Natural killer cell treated with Interleukin-12 subunit alpha and Interleukin-12 subunit beta and Interleukin-15 and Interleukin-18, amount 100 ng/mL, for 72 hours (primary cell): ENCODE data around the gene NRROS. TPM values are rescaled to one million over a fixed set of nuclear protein-coding genes. Genes with fewer than 3 reads are reported as not detected.

ENCODE experiments used
- ATAC-seq, 2 donors: fragments of 150-1000 bp; cut with Tn5 transposase in 1 of 2; sonication (Bioruptor Pico), chemical (Tn5 transposase) in 1 of 2; 2 replicates each; pipeline ENCODE4 v1.10.0; 2021
- DNase-seq: peaks from one replicate; pipeline ENCODE4 v3.0.0; 2022; ENCODE audit warnings: low spot score
- H3K27ac Mint-ChIP-seq, 2 donors: 1 replicate in 1 of 2; 2 replicates in 1 of 2; pipeline ENCODE4 v1.8.0; 2022; ENCODE audit warnings: mixed read lengths in 2 of 2, mild to moderate bottlenecking in 1 of 2, moderate library complexity in 1 of 2
- H3K27me3 Mint-ChIP-seq, 2 donors: 1 replicate in 1 of 2; 2 replicates in 1 of 2; pipeline ENCODE4 v1.8.0; 2022; ENCODE audit warnings: mixed read lengths in 2 of 2
- H3K36me3 Mint-ChIP-seq: one replicate; pipeline ENCODE4 v1.8.0; 2022; ENCODE audit warnings: mixed read lengths
- H3K4me1 Mint-ChIP-seq, 2 donors: 1 replicate in 1 of 2; 2 replicates in 1 of 2; pipeline ENCODE4 v1.8.0; 2022; ENCODE audit warnings: low read depth in 2 of 2, mixed read lengths in 2 of 2, mild to moderate bottlenecking in 1 of 2
- H3K4me3 Mint-ChIP-seq: one replicate; pipeline ENCODE4 v1.8.0; 2022; ENCODE audit warnings: mixed read lengths
- H3K9me3 Mint-ChIP-seq: 2 replicates; pipeline ENCODE4 v1.8.0; 2022; ENCODE audit warnings: mixed read lengths
- total RNA-seq, 2 donors: library from RNA; stranded (reverse); gene quantifications; one replicate each; pipeline ENCODE4 v1.2.3, GENCODE V29; 2022

The NRROS gene
- total RNA-seq, 2 donors from 2014 or later, result 40.3 to 55.7 TPM

DNA sequence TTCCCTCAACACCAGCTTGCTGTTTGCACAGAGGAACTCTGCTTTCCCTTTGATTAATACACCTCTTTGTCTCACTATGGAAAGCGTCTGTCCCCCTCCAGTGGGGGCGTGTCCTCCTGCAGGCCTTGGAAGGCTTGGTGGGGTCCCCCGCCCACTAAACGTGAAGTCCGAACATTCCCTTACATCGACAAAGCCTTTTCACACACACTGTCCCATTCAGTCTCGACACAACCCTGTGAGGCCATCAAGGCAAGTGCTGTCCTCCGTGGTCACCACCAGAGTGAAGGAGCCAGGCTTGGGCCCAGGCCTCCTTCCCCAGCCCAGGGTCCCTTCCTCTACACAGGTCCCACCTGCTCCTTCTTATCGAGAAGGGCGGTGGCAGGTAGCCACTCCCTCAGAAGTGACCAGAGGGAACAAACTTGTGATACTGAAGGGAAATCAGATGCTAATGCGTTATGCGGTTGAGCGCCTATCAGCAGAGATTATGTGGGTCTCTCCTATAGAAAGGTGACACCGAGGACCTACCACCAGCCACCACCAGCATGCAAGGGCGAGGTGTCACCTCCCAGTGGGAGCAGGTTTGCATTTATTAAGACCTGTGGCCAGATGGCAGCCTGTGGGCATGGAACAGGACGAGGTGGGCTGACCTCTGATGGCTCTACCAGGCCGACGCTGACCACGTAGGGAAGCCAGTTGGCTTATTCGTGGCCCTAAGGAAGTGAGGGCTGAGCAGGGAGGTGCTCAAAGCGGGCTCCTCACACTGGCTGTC, 6.6 kb downstream of the NRROS start:
- no peak for DNase-seq
- H3K9me3 Mint-ChIP-seq, result no peaks in the 10 kb centered on the region
- H3K36me3 Mint-ChIP-seq, result no peaks in the 10 kb centered on the region
- peaks cover 65 to 66% of the 10 kb centered on the region in 2 donors for H3K4me1 Mint-ChIP-seq
- no peak for ATAC-seq
- H3K27me3 Mint-ChIP-seq, result no peaks in the 10 kb centered on the region
- peak overlapping the region; percentile 94 to 96 for H3K27ac Mint-ChIP-seq
- H3K4me3 Mint-ChIP-seq, result peak overlapping the region; percentile 79

DNA sequence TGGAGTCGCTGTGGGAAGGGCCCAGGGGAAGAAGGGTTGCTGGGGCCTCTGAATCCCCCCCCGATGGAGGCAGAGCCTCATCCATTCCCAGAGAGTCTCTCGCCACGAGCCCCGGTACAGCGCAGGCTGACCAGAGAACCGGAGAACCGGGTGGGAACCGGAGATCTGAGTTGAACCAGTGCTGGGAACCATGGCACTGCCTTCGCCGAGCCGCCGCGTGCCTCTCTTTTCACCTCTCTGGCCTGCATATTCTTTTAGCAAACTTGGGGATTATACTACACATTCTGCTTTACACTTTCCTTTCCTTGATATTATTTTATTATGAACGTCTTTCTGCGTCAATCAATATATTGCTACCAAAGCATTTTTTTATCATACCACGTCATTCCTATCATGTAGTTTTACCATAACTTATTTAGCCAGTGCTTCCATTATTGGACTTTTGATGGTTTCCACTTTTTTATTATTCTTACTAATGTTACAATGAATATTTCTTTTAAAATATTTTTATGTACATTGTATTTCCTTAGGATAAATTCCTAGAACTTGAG, 7.2 kb downstream of the NRROS start:
- no peaks in the 10 kb centered on the region for H3K9me3 Mint-ChIP-seq
- no peak for DNase-seq
- no peak for ATAC-seq
- H3K27ac Mint-ChIP-seq, result peak overlapping the region; percentile 94 to 96
- H3K4me1 Mint-ChIP-seq, result peaks cover 64 to 68% of the 10 kb centered on the region in 2 donors
- H3K27me3 Mint-ChIP-seq, result no peaks in the 10 kb centered on the region
- no peaks in the 10 kb centered on the region for H3K36me3 Mint-ChIP-seq
- peak overlapping the region; percentile 28 for H3K4me3 Mint-ChIP-seq

DNA sequence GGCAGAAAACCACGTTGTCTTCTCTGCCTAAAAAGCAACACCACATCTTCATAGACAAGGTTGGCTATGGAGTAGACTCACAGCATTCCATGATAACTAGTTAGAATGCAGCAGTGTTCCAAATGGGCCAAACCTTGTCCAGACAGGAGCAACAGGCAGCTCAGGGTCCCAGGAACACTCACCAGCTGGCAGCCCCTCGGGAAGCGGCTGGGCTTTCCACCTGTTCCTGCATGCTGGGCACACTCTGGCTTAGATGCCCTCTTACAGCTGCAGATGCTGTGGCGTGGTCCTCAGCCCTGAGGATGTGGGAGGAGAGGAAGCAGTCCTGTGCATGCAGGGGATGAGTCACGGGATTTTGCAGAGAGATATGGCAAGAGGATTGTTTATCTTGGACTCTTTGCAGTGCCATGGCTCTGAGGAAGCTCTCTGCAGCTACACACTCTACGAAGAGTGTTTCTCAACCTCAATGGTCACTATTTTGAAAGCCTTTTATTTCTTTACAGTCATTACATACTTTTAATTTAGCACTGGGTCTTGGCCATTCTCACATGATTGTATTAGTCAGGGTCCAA, 11.3 kb downstream of the NRROS start:
- Mint-ChIP-seq H3K9me3 (no peaks in the 10 kb centered on the region), H3K4me1 (peaks cover 37 to 52% of the 10 kb centered on the region in 2 donors), H3K36me3 (no peaks in the 10 kb centered on the region), H3K4me3 (peak overlapping the region; percentile 21), H3K27ac (peak overlapping the region; percentile 63 to 76), H3K27me3 (no peaks in the 10 kb centered on the region)
- ATAC-seq (peak; percentile 60), DNase-seq (no peak)

DNA sequence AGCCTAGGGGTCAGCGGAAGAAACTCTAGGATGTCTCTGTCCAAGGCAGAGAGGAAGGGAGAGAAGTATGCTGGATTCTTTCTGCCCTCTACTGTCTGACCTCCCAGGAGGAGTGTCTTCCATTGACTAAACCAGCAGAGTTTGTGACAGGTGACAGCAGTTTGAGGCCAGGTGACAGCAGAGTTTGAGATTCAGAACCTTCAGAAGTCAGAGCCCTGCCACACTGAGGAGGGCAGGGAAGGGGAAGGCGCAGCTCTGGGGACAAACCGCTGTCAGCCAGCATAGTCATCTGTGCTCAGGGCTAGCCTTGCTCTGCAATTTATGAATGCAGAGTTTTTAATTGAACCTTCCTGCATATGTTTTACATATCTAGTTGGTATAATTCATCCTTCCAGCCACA, 12.3 kb downstream of the NRROS start:
- H3K4me1 Mint-ChIP-seq, result peaks cover 29 to 49% of the 10 kb centered on the region in 2 donors
- no peak overlapping the region for H3K4me3 Mint-ChIP-seq
- DNase-seq (no peak), ATAC-seq (peak in 1 of 2 donors; percentile 13)
- H3K27me3 Mint-ChIP-seq, result no peaks in the 10 kb centered on the region
- no peaks in the 10 kb centered on the region for H3K9me3 Mint-ChIP-seq
- peak overlapping the region in 1 of 2 donors; percentile 76 for H3K27ac Mint-ChIP-seq
- H3K36me3 Mint-ChIP-seq, result no peaks in the 10 kb centered on the region

DNA sequence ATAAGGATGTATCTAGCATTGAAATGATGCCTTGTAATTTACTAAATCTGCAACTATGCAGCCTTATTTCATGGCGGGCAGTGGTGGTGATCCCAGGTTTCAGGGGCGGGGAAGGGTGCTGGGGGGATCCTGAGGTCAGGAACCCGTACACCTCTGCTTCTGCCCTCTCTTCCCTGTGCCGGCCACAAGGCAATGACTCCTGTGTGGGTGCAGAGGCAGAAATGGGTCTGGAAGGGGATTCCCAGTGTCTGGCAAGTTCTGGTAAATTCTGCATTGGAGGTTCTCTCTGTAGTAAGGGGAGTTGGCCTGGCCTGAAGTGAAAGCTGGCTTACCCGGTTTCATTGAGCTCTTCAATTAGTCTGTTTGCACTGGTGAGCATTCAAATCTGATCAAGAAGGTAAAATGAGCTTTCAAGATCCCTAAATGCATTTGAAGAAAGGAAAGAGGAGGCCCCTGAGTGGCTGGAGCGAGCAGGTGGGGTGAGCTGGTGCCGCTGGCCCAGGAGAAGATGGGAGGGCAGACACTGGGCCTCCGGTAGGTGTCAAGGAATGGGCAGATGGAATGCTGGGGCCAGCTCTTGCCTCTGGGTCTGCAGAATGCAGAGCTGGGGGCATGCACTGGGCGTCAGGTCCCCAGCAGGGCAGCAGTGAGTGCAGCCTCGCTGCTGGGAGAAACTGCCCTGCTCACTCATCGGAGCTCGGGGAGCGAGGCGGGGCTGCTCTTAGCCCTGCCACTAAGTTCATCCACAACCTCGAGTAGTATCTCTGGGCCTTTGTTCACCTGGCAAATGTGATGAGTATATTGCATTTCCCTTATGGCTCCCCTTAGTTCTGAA, 13.7 kb downstream of the NRROS start:
- no peaks in the 10 kb centered on the region for H3K36me3 Mint-ChIP-seq
- peaks cover 24 to 47% of the 10 kb centered on the region in 2 donors for H3K4me1 Mint-ChIP-seq
- H3K27me3 Mint-ChIP-seq, result no peaks in the 10 kb centered on the region
- DNase-seq, result no peak
- no peaks in the 10 kb centered on the region for H3K9me3 Mint-ChIP-seq
- peak in 1 of 2 donors; percentile 26 for ATAC-seq
- H3K27ac Mint-ChIP-seq, result peak overlapping the region; percentile 24 to 76
- H3K4me3 Mint-ChIP-seq, result no peak overlapping the region

DNA sequence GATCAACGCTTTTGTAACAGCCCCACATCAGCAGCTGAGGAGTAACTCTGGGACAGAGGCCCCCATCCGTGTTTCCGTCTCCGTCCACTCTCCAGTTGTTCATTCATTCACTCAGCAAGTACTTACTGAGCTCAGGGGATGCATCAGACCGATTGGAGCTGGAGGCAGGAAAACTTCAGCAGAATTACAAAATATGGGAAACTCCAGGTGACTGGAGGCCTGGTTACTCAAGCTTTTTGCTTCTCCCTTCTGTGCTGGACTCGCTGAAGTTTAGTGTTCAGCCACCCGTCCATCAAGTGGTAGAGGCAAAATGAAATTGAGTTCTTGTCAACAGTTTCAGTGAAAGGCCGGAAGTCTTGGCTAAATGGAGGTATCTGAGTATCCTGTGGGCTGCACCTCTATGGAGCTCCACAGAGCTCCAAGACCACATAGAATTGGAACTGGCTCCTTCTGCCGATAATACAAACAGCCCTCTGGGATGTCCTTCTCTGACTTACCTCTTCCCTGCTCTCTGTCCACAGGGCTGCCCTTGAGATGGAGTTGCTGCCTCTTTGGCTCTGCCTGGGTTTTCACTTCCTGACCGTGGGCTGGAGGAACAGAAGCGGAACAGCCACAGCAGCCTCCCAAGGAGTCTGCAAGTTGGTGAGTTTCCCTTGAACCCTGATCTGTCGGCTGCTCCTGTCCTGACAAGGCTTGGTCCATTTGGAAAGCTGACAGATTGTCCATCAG, 14.7 kb downstream of the NRROS start:
- Mint-ChIP-seq H3K4me1 (peaks cover 24 to 39% of the 10 kb centered on the region in 2 donors), H3K27me3 (no peaks in the 10 kb centered on the region), H3K9me3 (no peaks in the 10 kb centered on the region), H3K27ac (peak overlapping the region; percentile 24 to 76), H3K36me3 (no peaks in the 10 kb centered on the region), H3K4me3 (no peak overlapping the region)
- ATAC-seq (no peak), DNase-seq (no peak)

DNA sequence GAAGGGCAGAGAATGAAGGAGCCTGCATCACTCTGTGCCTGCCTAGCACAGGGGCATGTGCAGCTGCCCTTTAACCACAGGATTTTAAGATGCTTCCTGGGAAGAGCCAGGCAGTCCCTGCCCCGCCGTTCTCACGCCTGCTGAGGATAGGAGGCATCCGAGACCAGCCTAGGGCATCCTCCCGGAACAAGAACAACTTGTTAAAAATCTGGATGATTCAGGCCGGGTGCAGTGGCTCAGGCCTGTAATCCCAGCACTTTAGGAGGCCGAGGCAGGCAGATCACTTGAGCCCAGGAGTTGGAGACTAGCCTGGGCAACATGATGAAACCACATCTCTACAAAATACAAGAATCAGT, 15.2 kb downstream of the NRROS start:
- Mint-ChIP-seq H3K27ac (peak overlapping the region in 1 of 2 donors; percentile 76), H3K9me3 (no peaks in the 10 kb centered on the region), H3K36me3 (no peaks in the 10 kb centered on the region), H3K27me3 (no peaks in the 10 kb centered on the region), H3K4me1 (peaks cover 24 to 38% of the 10 kb centered on the region in 2 donors), H3K4me3 (no peak overlapping the region)
- ATAC-seq (no peak), DNase-seq (no peak)

DNA sequence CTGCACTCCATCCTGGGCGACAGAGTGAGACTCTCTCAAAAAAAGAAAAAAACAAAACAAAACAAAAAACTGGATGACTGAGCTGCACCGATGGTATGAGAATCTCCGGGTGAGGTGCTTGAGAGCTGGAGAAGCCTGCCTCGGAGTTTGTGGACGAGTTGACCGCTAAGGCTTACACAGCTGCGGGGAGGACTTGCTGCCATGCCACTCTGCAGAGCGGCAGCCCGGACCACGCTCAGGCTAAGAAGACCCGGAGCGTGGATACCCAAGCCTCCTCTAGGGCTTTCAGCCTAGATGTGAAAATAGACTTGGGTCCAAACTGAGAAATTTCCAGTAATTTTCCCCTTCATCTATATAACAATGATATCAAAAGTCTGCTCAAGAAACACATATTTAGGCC, 16.0 kb downstream of the NRROS start:
- H3K27ac Mint-ChIP-seq, result peak overlapping the region in 1 of 2 donors; percentile 76
- ATAC-seq (no peak), DNase-seq (no peak)
- no peaks in the 10 kb centered on the region for H3K9me3 Mint-ChIP-seq
- peaks cover 23 to 37% of the 10 kb centered on the region in 2 donors for H3K4me1 Mint-ChIP-seq
- no peaks in the 10 kb centered on the region for H3K27me3 Mint-ChIP-seq
- H3K36me3 Mint-ChIP-seq, result no peaks in the 10 kb centered on the region
- no peak overlapping the region for H3K4me3 Mint-ChIP-seq

DNA sequence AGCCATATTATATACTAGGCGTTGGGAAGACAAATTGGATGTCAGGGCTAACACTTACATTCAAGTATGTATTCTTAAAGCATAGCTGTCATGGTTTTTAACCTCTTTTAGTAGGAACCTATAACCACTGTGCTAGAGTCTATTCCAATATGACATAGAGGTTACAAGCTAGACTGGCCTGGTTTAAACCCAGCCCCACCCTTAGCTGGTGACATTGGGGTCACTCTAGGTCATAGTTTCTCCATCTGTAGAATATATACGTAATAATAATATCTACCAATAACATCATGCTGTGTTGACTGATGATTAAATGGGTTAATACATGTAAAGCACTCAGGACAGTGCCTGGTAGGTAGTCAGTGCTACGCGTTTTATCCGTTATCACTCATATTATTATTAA, 16.7 kb downstream of the NRROS start:
- H3K9me3 Mint-ChIP-seq, result no peaks in the 10 kb centered on the region
- ATAC-seq, result no peak
- H3K4me1 Mint-ChIP-seq, result peaks cover 15 to 30% of the 10 kb centered on the region in 2 donors
- H3K36me3 Mint-ChIP-seq, result no peaks in the 10 kb centered on the region
- peak overlapping the region; percentile 23 to 88 for H3K27ac Mint-ChIP-seq
- DNase-seq, result no peak
- H3K27me3 Mint-ChIP-seq, result no peaks in the 10 kb centered on the region
- H3K4me3 Mint-ChIP-seq, result no peak overlapping the region

DNA sequence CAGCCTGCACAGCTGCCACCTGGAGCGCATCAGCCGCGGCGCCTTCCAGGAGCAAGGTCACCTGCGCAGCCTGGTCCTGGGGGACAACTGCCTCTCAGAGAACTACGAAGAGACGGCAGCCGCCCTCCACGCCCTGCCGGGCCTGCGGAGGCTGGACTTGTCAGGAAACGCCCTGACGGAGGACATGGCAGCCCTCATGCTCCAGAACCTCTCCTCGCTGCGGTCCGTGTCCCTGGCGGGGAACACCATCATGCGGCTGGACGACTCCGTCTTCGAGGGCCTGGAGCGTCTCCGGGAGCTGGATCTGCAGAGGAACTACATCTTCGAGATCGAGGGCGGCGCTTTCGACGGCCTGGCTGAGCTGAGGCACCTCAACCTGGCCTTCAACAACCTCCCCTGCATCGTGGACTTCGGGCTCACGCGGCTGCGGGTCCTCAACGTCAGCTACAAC, 20.4 kb downstream of the NRROS start:
- no peak overlapping the region for H3K27ac Mint-ChIP-seq
- H3K36me3 Mint-ChIP-seq, result no peaks in the 10 kb centered on the region
- no peak for ATAC-seq
- H3K27me3 Mint-ChIP-seq, result no peaks in the 10 kb centered on the region
- no peak for DNase-seq
- H3K9me3 Mint-ChIP-seq, result no peaks in the 10 kb centered on the region
- H3K4me1 Mint-ChIP-seq, result peaks cover 0 to 11% of the 10 kb centered on the region in 2 donors
- H3K4me3 Mint-ChIP-seq, result no peak overlapping the region

DNA sequence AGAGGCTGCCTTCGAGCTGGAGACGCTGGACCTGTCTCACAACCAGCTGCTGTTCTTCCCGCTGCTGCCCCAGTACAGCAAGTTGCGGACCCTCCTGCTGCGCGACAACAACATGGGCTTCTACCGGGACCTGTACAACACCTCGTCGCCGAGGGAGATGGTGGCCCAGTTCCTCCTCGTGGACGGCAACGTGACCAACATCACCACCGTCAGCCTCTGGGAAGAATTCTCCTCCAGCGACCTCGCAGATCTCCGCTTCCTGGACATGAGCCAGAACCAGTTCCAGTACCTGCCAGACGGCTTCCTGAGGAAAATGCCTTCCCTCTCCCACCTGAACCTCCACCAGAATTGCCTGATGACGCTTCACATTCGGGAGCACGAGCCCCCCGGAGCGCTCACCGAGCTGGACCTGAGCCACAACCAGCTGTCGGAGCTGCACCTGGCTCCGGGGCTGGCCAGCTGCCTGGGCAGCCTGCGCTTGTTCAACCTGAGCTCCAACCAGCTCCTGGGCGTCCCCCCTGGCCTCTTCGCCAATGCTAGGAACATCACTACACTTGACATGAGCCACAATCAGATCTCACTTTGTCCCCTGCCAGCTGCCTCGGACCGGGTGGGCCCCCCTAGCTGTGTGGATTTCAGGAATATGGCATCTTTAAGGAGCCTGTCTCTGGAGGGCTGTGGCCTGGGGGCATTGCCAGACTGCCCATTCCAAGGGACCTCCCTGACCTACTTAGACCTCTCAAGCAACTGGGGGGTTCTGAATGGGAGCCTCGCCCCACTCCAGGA, 21.1 kb downstream of the NRROS start:
- Mint-ChIP-seq H3K9me3 (no peaks in the 10 kb centered on the region), H3K4me1 (peaks cover 0 to 11% of the 10 kb centered on the region in 2 donors), H3K36me3 (no peaks in the 10 kb centered on the region), H3K27ac (no peak overlapping the region), H3K4me3 (no peak overlapping the region), H3K27me3 (no peaks in the 10 kb centered on the region)
- DNase-seq (no peak), ATAC-seq (no peak)

DNA sequence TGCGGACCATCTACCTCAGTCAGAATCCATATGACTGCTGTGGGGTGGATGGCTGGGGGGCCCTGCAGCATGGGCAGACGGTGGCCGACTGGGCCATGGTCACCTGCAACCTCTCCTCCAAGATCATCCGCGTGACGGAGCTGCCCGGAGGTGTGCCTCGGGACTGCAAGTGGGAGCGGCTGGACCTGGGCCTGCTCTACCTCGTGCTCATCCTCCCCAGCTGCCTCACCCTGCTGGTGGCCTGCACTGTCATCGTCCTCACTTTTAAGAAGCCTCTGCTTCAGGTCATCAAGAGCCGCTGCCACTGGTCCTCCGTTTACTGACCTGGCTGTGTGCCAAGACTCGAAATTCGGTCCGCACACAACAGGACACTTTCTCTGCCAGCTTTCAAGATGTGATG, 21.9 kb downstream of the NRROS start:
- Mint-ChIP-seq H3K9me3 (no peaks in the 10 kb centered on the region), H3K27ac (no peak overlapping the region), H3K36me3 (no peaks in the 10 kb centered on the region)

More for the DNA sequence above, 21.9 kb downstream of the NRROS start:
- H3K4me1 Mint-ChIP-seq, result peaks cover 0 to 17% of the 10 kb centered on the region in 2 donors
- H3K4me3 Mint-ChIP-seq, result no peak overlapping the region
- DNase-seq, result no peak
- peak in 1 of 2 donors; percentile 22 for ATAC-seq
- no peaks in the 10 kb centered on the region for H3K27me3 Mint-ChIP-seq
